ENCODE results near the gene CABLES1.
"Not testable (repeated sequence)": the region's sequence is repeated elsewhere in the genome, so short reads cannot be mapped to it uniquely, and the experiment has no call there.

Gene CABLES1

GRCh38 chr18:23227726-23228070 is 92.4 kb downstream of the CABLES1 start:
- no peak for DNase-seq

GRCh38 chr18:23228102-23229061 is 93.1 kb downstream of the CABLES1 start:
- no peak for DNase-seq

- DNase-seq: no peak
Observed at GRCh38 chr18:23229472-23229871, 94.2 kb downstream of the CABLES1 start.

- no peak for DNase-seq
Observed at GRCh38 chr18:23230686-23231085, 95.4 kb downstream of the CABLES1 start.

- peak; percentile 58 for DNase-seq
Observed at GRCh38 chr18:23231340-23232021, 96.2 kb downstream of the CABLES1 start.

- DNase-seq: no peak
Observed at GRCh38 chr18:23232331-23232730, 97.0 kb downstream of the CABLES1 start.

- DNase-seq: no peak
Observed at GRCh38 chr18:23234619-23235018, 99.3 kb downstream of the CABLES1 start.

GRCh38 chr18:23235336-23235735 is 100.1 kb downstream of the CABLES1 start:
- no peak for DNase-seq

GRCh38 chr18:23235860-23236259 is 100.6 kb downstream of the CABLES1 start:
- no peak for DNase-seq

- DNase-seq: no peak
Observed at GRCh38 chr18:23236876-23237468, 101.7 kb downstream of the CABLES1 start.

- DNase-seq: peak; percentile 37
Observed at GRCh38 chr18:23237524-23238151, 102.4 kb downstream of the CABLES1 start.

- DNase-seq: no peak
Observed at GRCh38 chr18:23238152-23238531, 102.9 kb downstream of the CABLES1 start.

- no peak for DNase-seq
Observed at GRCh38 chr18:23238651-23239349, 103.5 kb downstream of the CABLES1 start.

- DNase-seq: no peak
Observed at GRCh38 chr18:23239350-23239692, 104.0 kb downstream of the CABLES1 start.

- no peak for DNase-seq
Observed at GRCh38 chr18:23239885-23240608, 104.8 kb downstream of the CABLES1 start.

- DNase-seq: no peak
Observed at GRCh38 chr18:23240609-23240930, 105.3 kb downstream of the CABLES1 start.

- not testable (repeated sequence) for DNase-seq
Observed at GRCh38 chr18:23241833-23242496, 106.7 kb downstream of the CABLES1 start.

- no peak for DNase-seq
Observed at GRCh38 chr18:23243178-23243577, 107.9 kb downstream of the CABLES1 start.

GRCh38 chr18:23243816-23244215 is 108.5 kb downstream of the CABLES1 start:
- no peak for DNase-seq

GRCh38 chr18:23244401-23244800 is 109.1 kb downstream of the CABLES1 start:
- no peak for DNase-seq

- DNase-seq: no peak
Observed at GRCh38 chr18:23245461-23245860, 110.2 kb downstream of the CABLES1 start.

GRCh38 chr18:23247331-23247730 is 112.0 kb downstream of the CABLES1 start:
- DNase-seq: no peak

Data from activated naive CD4-positive, alpha-beta T cell treated with anti-CD3 and anti-CD28 coated beads, Interleukin-2, amount 50 U/mL, for 16 hours (primary cell).